ENCODE results near the gene FKBP2. TPM values are rescaled to one million over a fixed set of nuclear protein-coding genes. Genes with fewer than 3 reads are reported as not detected.

FKBP2 gene
- polyA plus RNA-seq, 1 donor (not counting 4 experiments of a cell fraction or from before 2014, with no cell fraction given), result 40.3 TPM

DNA sequence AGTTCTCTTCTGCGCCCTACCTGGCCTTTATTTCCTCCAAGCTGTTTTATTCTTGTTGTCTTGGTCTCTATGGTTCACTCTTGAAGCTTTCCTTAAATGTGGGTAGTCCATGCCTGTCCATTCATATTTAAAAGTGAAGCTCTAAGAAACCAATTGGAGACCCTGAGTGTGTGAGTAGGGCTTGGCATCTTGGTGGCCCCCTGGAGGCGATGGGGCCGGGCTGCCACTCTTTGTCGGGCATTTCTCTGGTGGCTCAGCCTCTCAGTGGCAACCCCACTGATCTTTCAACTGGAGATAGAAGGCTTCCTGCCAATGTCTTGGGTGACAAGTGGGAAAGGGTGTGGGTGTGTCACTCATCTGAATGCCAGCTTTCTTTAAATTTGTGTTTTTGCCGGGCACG lies 24.0 kb upstream of the FKBP2 start:
- TF ChIP-seq, protein P1, sequence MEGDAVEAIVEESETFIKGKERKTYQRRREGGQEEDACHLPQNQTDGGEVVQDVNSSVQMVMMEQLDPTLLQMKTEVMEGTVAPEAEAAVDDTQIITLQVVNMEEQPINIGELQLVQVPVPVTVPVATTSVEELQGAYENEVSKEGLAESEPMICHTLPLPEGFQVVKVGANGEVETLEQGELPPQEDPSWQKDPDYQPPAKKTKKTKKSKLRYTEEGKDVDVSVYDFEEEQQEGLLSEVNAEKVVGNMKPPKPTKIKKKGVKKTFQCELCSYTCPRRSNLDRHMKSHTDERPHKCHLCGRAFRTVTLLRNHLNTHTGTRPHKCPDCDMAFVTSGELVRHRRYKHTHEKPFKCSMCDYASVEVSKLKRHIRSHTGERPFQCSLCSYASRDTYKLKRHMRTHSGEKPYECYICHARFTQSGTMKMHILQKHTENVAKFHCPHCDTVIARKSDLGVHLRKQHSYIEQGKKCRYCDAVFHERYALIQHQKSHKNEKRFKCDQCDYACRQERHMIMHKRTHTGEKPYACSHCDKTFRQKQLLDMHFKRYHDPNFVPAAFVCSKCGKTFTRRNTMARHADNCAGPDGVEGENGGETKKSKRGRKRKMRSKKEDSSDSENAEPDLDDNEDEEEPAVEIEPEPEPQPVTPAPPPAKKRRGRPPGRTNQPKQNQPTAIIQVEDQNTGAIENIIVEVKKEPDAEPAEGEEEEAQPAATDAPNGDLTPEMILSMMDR (optimal IDR thresholded peaks at IDR 0.05 in 1 of 3, IDR thresholded peaks at IDR 0.05 in 1 of 3, conservative IDR thresholded peaks at IDR 0.05 in 1 of 3; ENCODE audit: extremely low read depth in 1 of 3, insufficient read depth in 2 of 3, low read length in 3 of 3), result no peak
- H3K79me2 ChIP-seq (ENCODE audit: control insufficient read depth, insufficient read depth, low read length), result no peaks in the 10 kb centered on the region
- no peaks in the 10 kb centered on the region for H4K20me1 ChIP-seq (ENCODE audit: control insufficient read depth, extremely low read depth, insufficient read depth, low read length)
- H3K4me3 ChIP-seq (ENCODE audit: control insufficient read depth in 2 of 3, extremely low read depth in 1 of 3, insufficient read depth in 2 of 3, low read depth in 1 of 3, low read length in 3 of 3), result no peak overlapping the region
- no peaks in the 10 kb centered on the region for H3K4me1 ChIP-seq (ENCODE audit: control insufficient read depth, extremely low read depth, insufficient read depth, low read length)
- H3K9ac ChIP-seq (ENCODE audit: control insufficient read depth, extremely low read depth, insufficient read depth, low read length), result no peak overlapping the region
- FAIRE-seq (no peak), DNase-seq (ENCODE audit: low read depth, low spot score) (no peak)
- no peaks in the 10 kb centered on the region for H3K9me3 ChIP-seq (ENCODE audit: control insufficient read depth, low read depth, low read length)
- H3K9me1 ChIP-seq (ENCODE audit: control insufficient read depth, extremely low read depth, insufficient read depth, low read length), result no peaks in the 10 kb centered on the region
- dilution Hi-C loops (cut with MboI; ENCODE audit: extremely low pct_ligation_motif_present, low sequenced_read_pairs), result no loop called here
- H3K27ac ChIP-seq (ENCODE audit: control insufficient read depth, insufficient read depth, low read length), result no peak overlapping the region
- no peak overlapping the region for H2AFZ ChIP-seq (ENCODE audit: control insufficient read depth, low read length)
- no peaks in the 10 kb centered on the region for H3K27me3 ChIP-seq (ENCODE audit: control insufficient read depth, extremely low read depth, insufficient read depth, low read length)
- H3K36me3 ChIP-seq (ENCODE audit: control insufficient read depth in 2 of 2, extremely low read depth in 1 of 2, insufficient read depth in 2 of 2, low read length in 2 of 2), result peaks cover 0 to 11% of the 10 kb centered on the region in 2 experiments
- H3K4me2 ChIP-seq (ENCODE audit: control insufficient read depth, extremely low read depth, insufficient read depth, low read depth, low read length), result no peak overlapping the region

DNA sequence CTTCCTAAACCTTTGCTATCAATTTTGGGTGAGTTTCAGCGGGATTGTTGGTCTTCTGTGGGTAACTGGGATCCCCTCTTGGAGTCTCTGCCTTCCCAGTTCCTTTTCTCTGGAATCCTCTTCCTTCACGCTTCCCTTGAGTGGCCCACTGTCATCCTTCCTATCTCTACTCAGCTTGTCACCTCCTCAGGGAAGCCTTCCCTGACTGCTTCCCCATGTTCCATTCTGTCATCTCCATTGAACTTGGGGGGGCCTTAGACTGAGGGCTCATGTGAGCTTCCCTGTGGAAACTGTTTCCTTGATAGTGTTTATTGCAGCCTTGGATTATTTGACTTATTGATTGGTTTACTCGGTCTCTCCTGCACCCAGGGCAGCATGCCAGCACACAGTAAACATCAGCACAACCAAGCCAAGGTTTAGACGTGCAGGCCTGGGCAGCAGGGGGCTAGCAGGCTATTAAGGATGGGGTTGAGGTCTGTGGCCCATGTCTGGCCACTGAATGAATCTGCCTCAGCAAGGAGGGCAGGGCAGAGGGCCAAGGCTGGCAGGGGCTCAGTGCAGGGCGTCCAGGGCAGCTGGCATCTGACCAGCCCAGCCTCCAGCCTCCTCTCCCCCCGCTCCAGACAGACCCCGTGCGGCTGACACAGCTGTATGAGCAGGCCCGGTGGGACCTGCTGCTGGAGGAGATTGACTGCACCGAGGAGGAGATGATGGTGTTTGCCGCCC lies 22.1 kb upstream of the FKBP2 start:
- no peaks in the 10 kb centered on the region for H3K9me1 ChIP-seq (ENCODE audit: control insufficient read depth, extremely low read depth, insufficient read depth, low read length)
- no peak for FAIRE-seq
- dilution Hi-C loops (cut with MboI; ENCODE audit: extremely low pct_ligation_motif_present, low sequenced_read_pairs), result no loop called here

More for the DNA sequence above, 22.1 kb upstream of the FKBP2 start:
- no peak for DNase-seq (ENCODE audit: low read depth, low spot score)
- Histone ChIP-seq H2AFZ (ENCODE audit: control insufficient read depth, low read length) (no peak overlapping the region), H4K20me1 (ENCODE audit: control insufficient read depth, extremely low read depth, insufficient read depth, low read length) (no peaks in the 10 kb centered on the region), H3K79me2 (ENCODE audit: control insufficient read depth, insufficient read depth, low read length) (no peaks in the 10 kb centered on the region), H3K36me3 (ENCODE audit: control insufficient read depth in 2 of 2, extremely low read depth in 1 of 2, insufficient read depth in 2 of 2, low read length in 2 of 2) (peaks cover 0 to 6% of the 10 kb centered on the region in 2 experiments), H3K27me3 (ENCODE audit: control insufficient read depth, extremely low read depth, insufficient read depth, low read length) (no peaks in the 10 kb centered on the region), H3K4me3 (ENCODE audit: control insufficient read depth in 2 of 3, extremely low read depth in 1 of 3, insufficient read depth in 2 of 3, low read depth in 1 of 3, low read length in 3 of 3) (no peak overlapping the region), H3K9me3 (ENCODE audit: control insufficient read depth, low read depth, low read length) (no peaks in the 10 kb centered on the region), H3K4me2 (ENCODE audit: control insufficient read depth, extremely low read depth, insufficient read depth, low read depth, low read length) (no peak overlapping the region), H3K9ac (ENCODE audit: control insufficient read depth, extremely low read depth, insufficient read depth, low read length) (no peak overlapping the region), H3K27ac (ENCODE audit: control insufficient read depth, insufficient read depth, low read length) (no peak overlapping the region), H3K4me1 (ENCODE audit: control insufficient read depth, extremely low read depth, insufficient read depth, low read length) (peaks cover 4% of the 10 kb centered on the region)
- no peak for TF ChIP-seq EZH2 (IDR thresholded peaks at IDR 0.05; ENCODE audit: low read length)
- TF ChIP-seq, protein P1 (optimal IDR thresholded peaks at IDR 0.05 in 1 of 3, IDR thresholded peaks at IDR 0.05 in 1 of 3, conservative IDR thresholded peaks at IDR 0.05 in 1 of 3; ENCODE audit: extremely low read depth in 1 of 3, insufficient read depth in 2 of 3, low read length in 3 of 3), result no peak

Data from keratinocyte (primary cell).